ENCODE data around the gene INS. TPM values are rescaled to one million over a fixed set of nuclear protein-coding genes. Genes with fewer than 3 reads are reported as not detected.

The INS gene
- total and polyA plus RNA-seq, 2 of the 8 experiments (the other 6 are each of a cell fraction or from before 2014, with no cell fraction given), result not detected

DNA sequence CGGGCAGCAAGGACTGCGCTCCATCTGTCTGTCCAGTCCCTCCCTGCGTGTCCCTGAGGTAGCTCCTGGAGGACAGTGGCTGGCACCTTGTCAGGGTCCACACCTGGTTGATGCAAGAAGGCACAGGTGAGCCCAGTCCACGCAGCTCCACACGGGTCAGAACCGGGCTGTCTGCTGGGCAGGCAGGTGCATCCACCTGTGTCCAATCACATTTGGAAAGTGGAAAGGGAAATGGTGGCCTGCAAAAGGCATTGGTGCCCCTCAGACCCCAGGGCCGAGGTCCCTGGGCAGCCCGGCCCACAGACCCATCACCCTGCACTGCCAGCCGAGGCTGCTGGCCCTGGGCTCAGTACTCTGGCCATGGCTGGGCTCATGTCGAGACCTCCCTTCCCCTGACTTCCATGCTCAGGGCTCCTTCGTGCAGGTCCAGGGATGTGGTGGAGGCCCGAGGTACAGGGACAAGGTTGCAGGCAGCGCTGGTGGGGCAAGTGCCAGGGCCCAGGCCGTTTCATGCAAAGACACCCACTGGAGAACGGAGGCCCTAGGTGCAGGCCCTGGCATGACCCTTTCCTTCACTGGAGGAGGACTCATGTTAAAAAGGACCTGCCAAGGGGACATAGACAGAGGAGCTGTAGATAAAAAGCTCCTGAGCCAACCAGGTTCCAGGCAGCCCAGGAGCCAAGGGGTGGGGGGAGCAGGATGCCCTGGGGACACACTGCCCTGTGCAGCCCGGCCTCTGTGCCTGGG, 49.5 kb upstream of the INS start:
- Histone ChIP-seq H4K20me1 (replicated peaks in 1 of 2; ENCODE audit: control insufficient read depth in 1 of 2, insufficient read depth in 2 of 2, low read length in 2 of 2) (peaks cover 0 to 2% of the 10 kb centered on the region in 2 experiments), H3K36me3 (ENCODE audit: control insufficient read depth in 2 of 4, insufficient read depth in 4 of 4, low read length in 3 of 4) (no peaks in the 10 kb centered on the region), H3K4ac (replicated peaks; ENCODE audit: insufficient read length, low read depth, low read length) (no peak overlapping the region), H2BK5ac (ENCODE audit: low read depth, low read length) (0 out of 2 replicates have a peak overlapping the region, but pooled peaks have one; percentile 9), H3K23me2 (ENCODE audit: low read depth, low read length) (no peaks in the 10 kb centered on the region), H3K79me2 (ENCODE audit: control insufficient read depth in 1 of 2, insufficient read depth in 2 of 2, low read length in 2 of 2) (no peaks in the 10 kb centered on the region), H2BK15ac (ENCODE audit: low read length) (no peak overlapping the region), H3K79me1 (ENCODE audit: low read depth, low read length) (no peaks in the 10 kb centered on the region; the same call in 1 of the 2 replicates), H4K8ac (ENCODE audit: extremely low read depth, insufficient read depth, low read length) (no peak overlapping the region), H2BK12ac (ENCODE audit: low read depth, low read length) (no peak overlapping the region), H3K56ac (replicated peaks; ENCODE audit: insufficient read length, low read depth, low read length) (no peak overlapping the region), H3K9me3 (ENCODE audit: insufficient read depth in 2 of 2, low read depth in 1 of 2, low read length in 1 of 2) (no peaks in the 10 kb centered on the region), H2BK120ac (replicated peaks; ENCODE audit: low read depth, low read length) (no peak overlapping the region), H3K4me3 (ENCODE audit: extremely low read depth in 1 of 4, insufficient read depth in 2 of 4, low read depth in 3 of 4, low read length in 4 of 4) (no peak overlapping the region), H3K23ac (ENCODE audit: insufficient read length) (no peak overlapping the region), H3K14ac (ENCODE audit: insufficient read length) (no peak overlapping the region), H3K18ac (ENCODE audit: extremely low read depth, low read length) (no peak overlapping the region; the same call in 1 of the 2 replicates), H2AK5ac (ENCODE audit: low read depth, low read length) (no peak overlapping the region), H3K27ac (ENCODE audit: low read depth, low read length) (no peak overlapping the region), H3K4me1 (replicated peaks in 1 of 4; ENCODE audit: control insufficient read depth in 3 of 4, insufficient read depth in 4 of 4, low read length in 3 of 4) (peaks cover 5 to 12% (median 12%) of the 10 kb centered on the region in 4 experiments), H3K9ac (replicated peaks in 1 of 4; ENCODE audit: extremely low read depth in 1 of 4, low read depth in 3 of 4, low read length in 3 of 4) (no peak overlapping the region), H4K5ac (ENCODE audit: insufficient read length, low read depth, low read length) (no peak overlapping the region), H2BK20ac (ENCODE audit: low read length) (no peak overlapping the region), H3K27me3 (replicated peaks in 1 of 4; ENCODE audit: control insufficient read depth in 3 of 4, extremely low read depth in 1 of 4, insufficient read depth in 3 of 4, low read length in 3 of 4) (peaks cover 0 to 22% (median 6%) of the 10 kb centered on the region in 4 experiments; a peak in 4 of 7 replicates), H2AFZ (ENCODE audit: low read length) (no peak overlapping the region), H3K4me2 (ENCODE audit: insufficient read depth in 1 of 2, low read depth in 2 of 2, low read length in 2 of 2) (no peak overlapping the region), H4K91ac (replicated peaks; ENCODE audit: insufficient read length, low read length) (peak overlapping the region; percentile 37)
- POLR2A ChIA-PET (ENCODE audit: partially characterized antibody), result interaction anchor here (1.8 kb wide), 1 partner anchor 8 kb away, joined by 4 read pairs; no protein-coding TSS in a partner anchor
- CTCF ChIA-PET (ENCODE audit: partially characterized antibody), result interaction anchor here (0.6 to 4.0 kb wide), 7 partner anchors 12 to 635 kb away, joined by 3 to 30 read pairs (median 6); no protein-coding TSS in a partner anchor
- no peak for FAIRE-seq
- 82% methylated on average over 12 of the region's 16 CpGs; no CpG with 5 or more reads in 1 of the 2 experiments for WGBS, 2 experiments (ENCODE audit: extremely low coverage in 1 of 2, insufficient coverage in 1 of 2, insufficient read length in 1 of 2, insufficient replicate concordance in 2 of 2, low coverage in 1 of 2, low lambda C conversion rate in 2 of 2, missing lambda C conversion rate in 1 of 2)
- DNase-seq (ENCODE audit: low read depth in 1 of 2, low spot score in 2 of 2), result peak in 1 of 2 experiments; percentile 39
- TF ChIP-seq, protein P1, sequence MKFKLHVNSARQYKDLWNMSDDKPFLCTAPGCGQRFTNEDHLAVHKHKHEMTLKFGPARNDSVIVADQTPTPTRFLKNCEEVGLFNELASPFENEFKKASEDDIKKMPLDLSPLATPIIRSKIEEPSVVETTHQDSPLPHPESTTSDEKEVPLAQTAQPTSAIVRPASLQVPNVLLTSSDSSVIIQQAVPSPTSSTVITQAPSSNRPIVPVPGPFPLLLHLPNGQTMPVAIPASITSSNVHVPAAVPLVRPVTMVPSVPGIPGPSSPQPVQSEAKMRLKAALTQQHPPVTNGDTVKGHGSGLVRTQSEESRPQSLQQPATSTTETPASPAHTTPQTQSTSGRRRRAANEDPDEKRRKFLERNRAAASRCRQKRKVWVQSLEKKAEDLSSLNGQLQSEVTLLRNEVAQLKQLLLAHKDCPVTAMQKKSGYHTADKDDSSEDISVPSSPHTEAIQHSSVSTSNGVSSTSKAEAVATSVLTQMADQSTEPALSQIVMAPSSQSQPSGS (IDR thresholded peaks at IDR 0.05; ENCODE audit: low read length), result no peak
- TF ChIP-seq ASH2L (IDR thresholded peaks at IDR 0.05; ENCODE audit: low read length) (no peak), RAD21 (IDR thresholded peaks at IDR 0.05 in 1 of 2, conservative IDR thresholded peaks at IDR 0.05 in 1 of 2; ENCODE audit: low read depth in 2 of 2, low read length in 2 of 2) (no peak), MAFK (IDR thresholded peaks at IDR 0.05; ENCODE audit: low read depth, low read length) (no peak), TEAD4 (IDR thresholded peaks at IDR 0.05; ENCODE audit: low read depth, low read length) (no peak), SAP30 (IDR thresholded peaks at IDR 0.05; ENCODE audit: insufficient read depth, insufficient replicate concordance, low read length) (no peak), RXRA (IDR thresholded peaks at IDR 0.05; ENCODE audit: insufficient read depth, low read depth, low read length) (no peak), CBX5 (IDR thresholded peaks at IDR 0.05; ENCODE audit: low read depth, low read length) (no peak), RFX5 (IDR thresholded peaks at IDR 0.05; ENCODE audit: borderline replicate concordance, low read depth, low read length) (no peak)

Data from H1 (cell line).